ENCODE measurements around the gene YAE1.

YAE1 gene

GRCh38 chr7:39592586-39592985, 26.4 kb downstream of the YAE1 start:
- TF ChIP-seq, protein P1, sequence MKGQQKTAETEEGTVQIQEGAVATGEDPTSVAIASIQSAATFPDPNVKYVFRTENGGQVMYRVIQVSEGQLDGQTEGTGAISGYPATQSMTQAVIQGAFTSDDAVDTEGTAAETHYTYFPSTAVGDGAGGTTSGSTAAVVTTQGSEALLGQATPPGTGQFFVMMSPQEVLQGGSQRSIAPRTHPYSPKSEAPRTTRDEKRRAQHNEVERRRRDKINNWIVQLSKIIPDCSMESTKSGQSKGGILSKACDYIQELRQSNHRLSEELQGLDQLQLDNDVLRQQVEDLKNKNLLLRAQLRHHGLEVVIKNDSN (IDR thresholded peaks at IDR 0.05) = no peak
- no peak for TF ChIP-seq CEBPB (IDR thresholded peaks at IDR 0.05)
- no peak for TF ChIP-seq REST (IDR thresholded peaks at IDR 0.05; ENCODE audit: low read depth)
- no peak for TF ChIP-seq MAX (IDR thresholded peaks at IDR 0.05)
- TF ChIP-seq TCF12 (IDR thresholded peaks at IDR 0.05; ENCODE audit: low read depth) = no peak
- TF ChIP-seq NFIC (IDR thresholded peaks at IDR 0.05) = no peak
- TF ChIP-seq EGR1 (IDR thresholded peaks at IDR 0.05) = no peak
- TF ChIP-seq TAF1 (IDR thresholded peaks at IDR 0.05; ENCODE audit: low read depth) = no peak
- TF ChIP-seq CREB1 (IDR thresholded peaks at IDR 0.05; ENCODE audit: low read depth) = no peak
- TF ChIP-seq YY1 (IDR thresholded peaks at IDR 0.05; ENCODE audit: low read depth) = no peak
- TF ChIP-seq EP300 (IDR thresholded peaks at IDR 0.05; ENCODE audit: borderline replicate concordance) = no peak
- no peak for TF ChIP-seq RAD21 (IDR thresholded peaks at IDR 0.05; ENCODE audit: low read depth)

- no peak for TF ChIP-seq REST (IDR thresholded peaks at IDR 0.05; ENCODE audit: low read depth)
Observed at GRCh38 chr7:39594988-39595620, 28.9 kb downstream of the YAE1 start.

GRCh38 chr7:39602351-39602750, 36.1 kb downstream of the YAE1 start:
- TF ChIP-seq TAF1 (IDR thresholded peaks at IDR 0.05; ENCODE audit: low read depth) (no peak), CEBPB (IDR thresholded peaks at IDR 0.05) (no peak), TCF12 (IDR thresholded peaks at IDR 0.05; ENCODE audit: low read depth) (no peak), TEAD4 (IDR thresholded peaks at IDR 0.05) (no peak), REST (IDR thresholded peaks at IDR 0.05; ENCODE audit: low read depth) (no peak), ZBTB7A (IDR thresholded peaks at IDR 0.05; ENCODE audit: low read depth) (no peak), EGR1 (IDR thresholded peaks at IDR 0.05) (no peak), NFIC (IDR thresholded peaks at IDR 0.05) (no peak), MAX (IDR thresholded peaks at IDR 0.05) (no peak), YY1 (IDR thresholded peaks at IDR 0.05; ENCODE audit: low read depth) (no peak), CREB1 (IDR thresholded peaks at IDR 0.05; ENCODE audit: low read depth) (no peak), FOXM1 (IDR thresholded peaks at IDR 0.05; ENCODE audit: borderline replicate concordance, low read depth) (no peak)
- TF ChIP-seq, protein P1 (IDR thresholded peaks at IDR 0.05) = no peak

DNA sequence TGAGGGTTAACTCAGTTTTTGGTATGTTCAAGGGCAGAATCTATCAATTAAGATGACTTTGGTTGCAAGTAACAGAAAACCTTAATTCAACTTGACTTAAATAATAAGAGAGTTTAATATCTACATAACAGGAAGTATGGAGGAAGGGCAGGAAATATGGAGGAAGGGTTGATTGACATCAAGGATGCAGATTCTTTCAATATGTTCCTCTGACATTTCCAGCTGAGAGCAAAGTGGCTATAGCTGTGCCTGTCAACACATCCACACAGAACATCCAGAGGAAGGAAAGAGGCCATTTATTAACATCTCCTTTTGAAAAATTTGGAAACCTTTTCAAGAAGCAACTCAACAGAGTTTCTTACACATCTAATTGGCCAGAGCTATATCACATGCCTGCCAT, 37.7 kb downstream of the YAE1 start:
- TF ChIP-seq RAD21 (IDR thresholded peaks at IDR 0.05; ENCODE audit: low read depth) (no peak), ZBTB7A (IDR thresholded peaks at IDR 0.05; ENCODE audit: low read depth) (no peak), TEAD4 (IDR thresholded peaks at IDR 0.05) (no peak), MAX (IDR thresholded peaks at IDR 0.05) (no peak), YY1 (IDR thresholded peaks at IDR 0.05; ENCODE audit: low read depth) (no peak), TAF1 (IDR thresholded peaks at IDR 0.05; ENCODE audit: low read depth) (no peak), FOXM1 (IDR thresholded peaks at IDR 0.05; ENCODE audit: borderline replicate concordance, low read depth) (no peak), EGR1 (IDR thresholded peaks at IDR 0.05) (no peak), EP300 (IDR thresholded peaks at IDR 0.05; ENCODE audit: borderline replicate concordance) (no peak), TCF12 (IDR thresholded peaks at IDR 0.05; ENCODE audit: low read depth) (no peak), REST (IDR thresholded peaks at IDR 0.05; ENCODE audit: low read depth) (no peak)
